Keratinocyte (primary cell): ENCODE measurements around the gene RANBP2.

Source experiments
- EZH2 ChIP-seq: IDR thresholded peaks from one replicate; pipeline ENCODE4 v1.6.1; 2012; ENCODE audit warnings: inconsistent platforms, mild to moderate bottlenecking, low read length, moderate library complexity
- TF ChIP-seq, protein P1 (sequence below), 3 experiments: IDR thresholded peaks in 1 of 3; conservative IDR thresholded peaks in 1 of 3; optimal IDR thresholded peaks in 1 of 3; 2 replicates in 2 of 3; 3 replicates in 1 of 3; pipeline versions ENCODE3 to v1.5.1; 2011; ENCODE audit warnings: low read length in 3 of 3, mild to moderate bottlenecking in 3 of 3, moderate library complexity in 2 of 3, control low read depth in 1 of 3, inconsistent platforms in 1 of 3; ENCODE audit not compliant: insufficient read depth in 2 of 3; ENCODE audit errors: extremely low read depth in 1 of 3

DNA sequence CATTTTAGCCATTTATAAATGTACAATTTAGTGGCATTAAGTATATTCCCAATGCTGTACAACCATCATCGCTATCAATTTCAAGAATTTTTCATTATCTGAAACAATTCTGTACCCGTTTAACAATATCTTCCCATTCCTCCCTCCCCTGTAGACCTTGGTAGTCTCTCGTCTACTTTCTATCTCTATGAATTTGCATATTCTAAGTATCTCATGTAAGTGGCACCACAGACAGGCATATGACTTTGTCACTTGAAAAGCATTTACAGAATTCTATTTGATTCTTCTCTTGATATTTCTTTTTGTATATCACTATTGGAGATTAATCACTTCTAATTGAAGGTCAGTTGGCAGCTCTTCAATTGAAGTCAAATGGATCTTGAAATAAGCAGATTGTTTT lies 115.3 kb downstream of the RANBP2 start:
- TF ChIP-seq, protein P1, sequence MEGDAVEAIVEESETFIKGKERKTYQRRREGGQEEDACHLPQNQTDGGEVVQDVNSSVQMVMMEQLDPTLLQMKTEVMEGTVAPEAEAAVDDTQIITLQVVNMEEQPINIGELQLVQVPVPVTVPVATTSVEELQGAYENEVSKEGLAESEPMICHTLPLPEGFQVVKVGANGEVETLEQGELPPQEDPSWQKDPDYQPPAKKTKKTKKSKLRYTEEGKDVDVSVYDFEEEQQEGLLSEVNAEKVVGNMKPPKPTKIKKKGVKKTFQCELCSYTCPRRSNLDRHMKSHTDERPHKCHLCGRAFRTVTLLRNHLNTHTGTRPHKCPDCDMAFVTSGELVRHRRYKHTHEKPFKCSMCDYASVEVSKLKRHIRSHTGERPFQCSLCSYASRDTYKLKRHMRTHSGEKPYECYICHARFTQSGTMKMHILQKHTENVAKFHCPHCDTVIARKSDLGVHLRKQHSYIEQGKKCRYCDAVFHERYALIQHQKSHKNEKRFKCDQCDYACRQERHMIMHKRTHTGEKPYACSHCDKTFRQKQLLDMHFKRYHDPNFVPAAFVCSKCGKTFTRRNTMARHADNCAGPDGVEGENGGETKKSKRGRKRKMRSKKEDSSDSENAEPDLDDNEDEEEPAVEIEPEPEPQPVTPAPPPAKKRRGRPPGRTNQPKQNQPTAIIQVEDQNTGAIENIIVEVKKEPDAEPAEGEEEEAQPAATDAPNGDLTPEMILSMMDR (optimal IDR thresholded peaks at IDR 0.05 in 1 of 3, IDR thresholded peaks at IDR 0.05 in 1 of 3, conservative IDR thresholded peaks at IDR 0.05 in 1 of 3; ENCODE audit: extremely low read depth in 1 of 3, insufficient read depth in 2 of 3, low read length in 3 of 3): no peak
- no peak for TF ChIP-seq EZH2
